Measurements from ENCODE around the gene TMEM171. TPM values are rescaled to one million over a fixed set of nuclear protein-coding genes. Genes with fewer than 3 reads are reported as not detected.

The TMEM171 gene
- total RNA-seq, 1 donor from 2014 or later: 0.45 TPM

GRCh38 chr5:73130811-73131210 lies 10.4 kb downstream of the TMEM171 start:
- Histone ChIP-seq H3K4me2 (ENCODE audit: low read length) (no peak overlapping the region), H3K36me3 (ENCODE audit: insufficient read depth, low read length) (no peaks in the 10 kb centered on the region), H4K20me1 (ENCODE audit: insufficient read depth, low read length) (no peaks in the 10 kb centered on the region), H3K9me3 (ENCODE audit: insufficient read depth, low read depth, low read length) (no peaks in the 10 kb centered on the region), H3K27me3 (ENCODE audit: insufficient read depth, low read length) (no peaks in the 10 kb centered on the region), H3K9ac (ENCODE audit: low read length) (no peak overlapping the region), H3K4me1 (ENCODE audit: insufficient read depth, low read length) (peaks cover 4% of the 10 kb centered on the region), H3K27ac (ENCODE audit: low read depth, low read length) (no peak overlapping the region), H3K4me3 (ENCODE audit: insufficient read depth, low read depth, low read length) (no peak overlapping the region), H2AFZ (ENCODE audit: low read depth, low read length) (no peak overlapping the region), H3K79me2 (ENCODE audit: insufficient read depth, low read length) (no peaks in the 10 kb centered on the region)
- H3K27ac Mint-ChIP-seq (ENCODE audit: unreplicated experiment): no peak overlapping the region
- H3K4me3 Mint-ChIP-seq (ENCODE audit: unreplicated experiment): no peak overlapping the region
- H3K36me3 Mint-ChIP-seq (ENCODE audit: low read depth, unreplicated experiment): no peaks in the 10 kb centered on the region
- H3K9me3 Mint-ChIP-seq (ENCODE audit: unreplicated experiment): no peaks in the 10 kb centered on the region
- FAIRE-seq (no peak), DNase-seq (ENCODE audit: low read depth) (no peak)
- H3K4me1 Mint-ChIP-seq (ENCODE audit: low read depth, unreplicated experiment): peaks cover 4% of the 10 kb centered on the region
- peaks cover 47% of the 10 kb centered on the region for H3K27me3 Mint-ChIP-seq (ENCODE audit: low read depth, unreplicated experiment)
- TF ChIP-seq, protein P1, sequence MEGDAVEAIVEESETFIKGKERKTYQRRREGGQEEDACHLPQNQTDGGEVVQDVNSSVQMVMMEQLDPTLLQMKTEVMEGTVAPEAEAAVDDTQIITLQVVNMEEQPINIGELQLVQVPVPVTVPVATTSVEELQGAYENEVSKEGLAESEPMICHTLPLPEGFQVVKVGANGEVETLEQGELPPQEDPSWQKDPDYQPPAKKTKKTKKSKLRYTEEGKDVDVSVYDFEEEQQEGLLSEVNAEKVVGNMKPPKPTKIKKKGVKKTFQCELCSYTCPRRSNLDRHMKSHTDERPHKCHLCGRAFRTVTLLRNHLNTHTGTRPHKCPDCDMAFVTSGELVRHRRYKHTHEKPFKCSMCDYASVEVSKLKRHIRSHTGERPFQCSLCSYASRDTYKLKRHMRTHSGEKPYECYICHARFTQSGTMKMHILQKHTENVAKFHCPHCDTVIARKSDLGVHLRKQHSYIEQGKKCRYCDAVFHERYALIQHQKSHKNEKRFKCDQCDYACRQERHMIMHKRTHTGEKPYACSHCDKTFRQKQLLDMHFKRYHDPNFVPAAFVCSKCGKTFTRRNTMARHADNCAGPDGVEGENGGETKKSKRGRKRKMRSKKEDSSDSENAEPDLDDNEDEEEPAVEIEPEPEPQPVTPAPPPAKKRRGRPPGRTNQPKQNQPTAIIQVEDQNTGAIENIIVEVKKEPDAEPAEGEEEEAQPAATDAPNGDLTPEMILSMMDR (IDR thresholded peaks at IDR 0.05; ENCODE audit: insufficient read depth, low read depth, low read length): no peak
- no peak for TF ChIP-seq EZH2 (IDR thresholded peaks at IDR 0.05; ENCODE audit: insufficient read depth, low read length)

DNA sequence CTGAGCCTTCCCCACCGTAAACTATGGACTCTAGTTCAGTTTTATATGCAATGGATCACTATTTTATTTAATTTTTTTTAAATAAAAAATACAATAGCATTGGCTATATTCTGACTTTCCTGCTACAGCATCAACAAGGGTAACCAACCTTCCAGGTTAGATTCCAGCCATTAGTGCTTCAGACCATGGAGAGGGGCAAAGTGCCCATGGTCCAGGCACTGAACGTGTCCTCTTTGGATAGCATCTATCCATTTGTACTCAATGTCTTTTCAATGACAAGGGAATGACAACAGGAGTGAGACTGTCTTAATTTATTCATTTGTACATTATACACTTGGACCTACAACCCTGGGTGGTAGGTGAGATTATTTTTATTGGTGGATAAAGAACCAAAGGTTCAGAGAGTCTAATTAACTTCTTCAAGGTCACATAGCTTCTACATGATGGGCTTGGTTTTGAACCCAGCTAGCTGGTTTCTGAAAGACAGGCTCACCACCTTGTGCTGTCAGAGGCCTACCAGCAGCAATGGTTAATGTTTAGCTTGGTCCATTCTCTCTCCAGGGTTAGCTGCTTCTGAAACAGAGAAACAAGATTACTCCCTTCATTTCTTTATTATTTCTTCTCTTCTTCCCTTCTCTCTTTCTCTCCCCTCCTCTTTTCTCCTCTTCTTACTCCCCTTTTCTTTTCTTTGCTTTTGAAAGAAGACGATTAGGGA lies 11.5 kb downstream of the TMEM171 start:
- H3K27ac ChIP-seq (ENCODE audit: low read depth, low read length): no peak overlapping the region
- H3K27ac Mint-ChIP-seq (ENCODE audit: unreplicated experiment): no peak overlapping the region
- DNase-seq (ENCODE audit: low read depth): no peak
- peaks cover 7% of the 10 kb centered on the region for H3K4me1 Mint-ChIP-seq (ENCODE audit: low read depth, unreplicated experiment)
- H3K9ac ChIP-seq (ENCODE audit: low read length): no peak overlapping the region
- H4K20me1 ChIP-seq (ENCODE audit: insufficient read depth, low read length): no peaks in the 10 kb centered on the region
- H3K27me3 Mint-ChIP-seq (ENCODE audit: low read depth, unreplicated experiment): peaks cover 36% of the 10 kb centered on the region
- no peaks in the 10 kb centered on the region for H3K36me3 ChIP-seq (ENCODE audit: insufficient read depth, low read length)
- H3K4me2 ChIP-seq (ENCODE audit: low read length): no peak overlapping the region
- H3K4me3 Mint-ChIP-seq (ENCODE audit: unreplicated experiment): no peak overlapping the region
- no peak for TF ChIP-seq EZH2 (IDR thresholded peaks at IDR 0.05; ENCODE audit: insufficient read depth, low read length)
- TF ChIP-seq, protein P1 (IDR thresholded peaks at IDR 0.05; ENCODE audit: insufficient read depth, low read depth, low read length): no peak
- no peak for FAIRE-seq
- H3K27me3 ChIP-seq (ENCODE audit: insufficient read depth, low read length): no peaks in the 10 kb centered on the region
- H3K9me3 Mint-ChIP-seq (ENCODE audit: unreplicated experiment): no peaks in the 10 kb centered on the region
- H3K36me3 Mint-ChIP-seq (ENCODE audit: low read depth, unreplicated experiment): no peaks in the 10 kb centered on the region
- peaks cover 12% of the 10 kb centered on the region for H3K4me1 ChIP-seq (ENCODE audit: insufficient read depth, low read length)
- no peak overlapping the region for H2AFZ ChIP-seq (ENCODE audit: low read depth, low read length)
- H3K79me2 ChIP-seq (ENCODE audit: insufficient read depth, low read length): no peaks in the 10 kb centered on the region
- H3K4me3 ChIP-seq (ENCODE audit: insufficient read depth, low read depth, low read length): no peak overlapping the region
- H3K9me3 ChIP-seq (ENCODE audit: insufficient read depth, low read depth, low read length): no peaks in the 10 kb centered on the region

- Histone ChIP-seq H3K36me3 (ENCODE audit: insufficient read depth, low read length) (no peaks in the 10 kb centered on the region), H3K79me2 (ENCODE audit: insufficient read depth, low read length) (no peaks in the 10 kb centered on the region), H3K4me3 (ENCODE audit: insufficient read depth, low read depth, low read length) (no peak overlapping the region), H3K27ac (ENCODE audit: low read depth, low read length) (no peak overlapping the region), H3K4me1 (ENCODE audit: insufficient read depth, low read length) (peaks cover 12% of the 10 kb centered on the region), H4K20me1 (ENCODE audit: insufficient read depth, low read length) (no peaks in the 10 kb centered on the region), H3K9me3 (ENCODE audit: insufficient read depth, low read depth, low read length) (no peaks in the 10 kb centered on the region), H3K4me2 (ENCODE audit: low read length) (no peak overlapping the region), H2AFZ (ENCODE audit: low read depth, low read length) (no peak overlapping the region), H3K9ac (ENCODE audit: low read length) (no peak overlapping the region), H3K27me3 (ENCODE audit: insufficient read depth, low read length) (no peaks in the 10 kb centered on the region)
- no peak for FAIRE-seq
- H3K27me3 Mint-ChIP-seq (ENCODE audit: low read depth, unreplicated experiment): peaks cover 36% of the 10 kb centered on the region
- no peak overlapping the region for H3K4me3 Mint-ChIP-seq (ENCODE audit: unreplicated experiment)
- no peak for DNase-seq (ENCODE audit: low read depth)
- H3K36me3 Mint-ChIP-seq (ENCODE audit: low read depth, unreplicated experiment): no peaks in the 10 kb centered on the region
- H3K4me1 Mint-ChIP-seq (ENCODE audit: low read depth, unreplicated experiment): peaks cover 7% of the 10 kb centered on the region
- TF ChIP-seq, protein P1 (IDR thresholded peaks at IDR 0.05; ENCODE audit: insufficient read depth, low read depth, low read length): no peak
- TF ChIP-seq EZH2 (IDR thresholded peaks at IDR 0.05; ENCODE audit: insufficient read depth, low read length): no peak
- no peak overlapping the region for H3K27ac Mint-ChIP-seq (ENCODE audit: unreplicated experiment)
- no peaks in the 10 kb centered on the region for H3K9me3 Mint-ChIP-seq (ENCODE audit: unreplicated experiment)
Measured at GRCh38 chr5:73132759-73133158, 12.4 kb downstream of the TMEM171 start.
